Ammon's horn (tissue), 1 donor: ENCODE data around the gene AIFM1.
"Not testable (repeated sequence)": the region's sequence is repeated elsewhere in the genome, so short reads cannot be mapped to it uniquely, and the experiment has no call there.

Source experiments
- DNase-seq: peaks from one replicate; pipeline ENCODE4 v3.0.0-alpha.2; 2016; ENCODE audit warnings: low spot score

AIFM1 gene

DNA sequence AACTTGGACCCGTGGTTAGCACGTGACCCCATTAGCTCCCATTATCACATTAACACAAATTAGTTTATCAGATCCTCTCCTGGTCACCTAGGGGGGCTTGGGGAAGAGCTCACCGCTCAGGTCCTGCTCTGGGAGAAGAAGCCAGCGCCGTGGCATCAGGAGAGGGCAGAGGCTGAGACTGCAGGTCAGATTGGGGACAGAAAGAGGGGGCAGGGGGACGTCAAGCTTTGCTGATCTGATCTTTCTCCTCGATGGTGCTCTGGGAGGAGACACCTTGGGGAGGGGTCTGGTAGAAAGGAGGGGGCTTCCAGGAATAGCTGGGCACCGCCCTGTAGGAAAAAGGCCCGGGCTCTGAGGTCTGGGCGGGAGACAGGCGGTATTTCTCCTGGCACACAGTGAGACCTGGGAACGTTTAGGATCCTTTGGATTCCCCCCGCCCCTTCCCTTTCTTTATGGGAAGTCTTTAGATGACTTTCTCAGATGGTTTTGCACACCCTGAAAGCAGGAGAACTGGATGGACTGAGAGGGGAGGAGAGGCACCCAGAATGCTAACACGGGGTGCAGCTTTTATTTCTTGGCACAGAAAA lies 46.2 kb downstream of the AIFM1 start:
- no peak for DNase-seq

GRCh38 chrX:130118441-130119311 lies 47.0 kb downstream of the AIFM1 start:
- DNase-seq: no peak

- DNase-seq: no peak
Measured at GRCh38 chrX:130117166-130117565, 48.5 kb downstream of the AIFM1 start.

GRCh38 chrX:130115119-130115885 lies 50.3 kb downstream of the AIFM1 start:
- DNase-seq: not testable (repeated sequence)

DNA sequence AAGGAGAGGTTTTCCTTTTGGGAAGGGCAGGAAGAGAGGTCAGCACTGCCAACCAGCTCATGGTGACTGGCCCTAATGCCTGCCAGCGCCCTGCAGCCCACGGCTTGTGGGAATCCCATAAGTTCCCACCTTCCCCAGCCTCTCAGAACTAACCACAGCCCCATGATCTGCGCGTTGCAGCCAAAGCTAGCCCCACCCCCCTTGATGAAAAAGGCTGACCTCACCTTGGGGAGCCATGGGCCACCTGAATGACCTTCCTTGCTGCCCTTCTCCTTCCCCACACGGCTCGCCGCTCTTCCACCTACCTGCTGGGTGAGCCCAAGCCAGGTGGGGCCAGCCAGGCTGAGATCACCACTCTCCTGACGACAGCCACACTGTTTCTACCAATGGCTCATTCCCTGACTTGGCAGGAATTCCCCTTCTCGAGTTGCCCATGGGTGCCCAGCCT lies 51.5 kb downstream of the AIFM1 start:
- DNase-seq: no peak

DNA sequence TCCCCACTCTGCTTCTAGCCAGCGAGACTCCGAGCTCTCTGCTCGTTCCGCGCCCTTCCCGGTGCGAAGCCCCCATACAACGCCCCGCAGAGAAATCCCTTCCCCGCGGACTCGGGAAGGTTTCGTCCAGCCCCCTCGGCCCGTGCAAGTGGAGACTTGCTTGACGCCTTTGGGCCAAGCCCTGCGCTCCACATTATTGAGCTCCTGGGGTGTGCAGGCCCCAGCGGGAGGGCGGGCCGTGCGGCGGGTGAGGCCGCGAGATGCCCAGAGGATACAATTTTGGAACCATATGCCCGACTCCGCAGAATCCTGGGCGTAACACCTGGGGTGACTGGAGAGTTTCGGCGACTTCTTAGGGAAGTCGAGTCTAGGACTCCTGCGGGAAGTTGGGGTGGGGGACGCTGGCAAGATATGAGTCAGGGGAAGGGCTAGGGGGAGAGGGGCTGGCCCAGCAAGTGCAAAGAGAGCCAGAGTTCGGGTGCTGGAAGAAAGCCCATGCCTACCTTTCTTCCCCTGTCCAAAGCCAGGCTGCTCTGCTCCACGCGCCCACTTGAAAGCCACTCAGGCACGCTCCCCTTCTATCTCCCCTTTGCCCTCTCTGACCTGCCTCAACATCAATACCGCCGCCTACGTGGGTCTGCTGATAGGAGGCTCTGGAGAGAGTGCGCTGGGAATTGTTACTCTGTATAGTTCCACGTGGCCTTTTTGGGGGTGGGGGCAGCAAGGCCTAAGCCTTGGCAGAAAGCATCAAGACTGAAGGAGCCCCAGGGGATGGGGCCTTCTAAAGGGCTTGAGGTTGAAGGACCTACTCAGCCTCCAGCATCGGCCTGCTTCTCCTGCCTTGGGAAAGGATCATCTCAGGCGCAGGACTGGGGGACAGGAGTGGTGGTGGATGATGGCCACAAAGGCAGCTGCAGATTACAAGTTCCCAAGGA lies 54.2 kb downstream of the AIFM1 start:
- no peak for DNase-seq

DNA sequence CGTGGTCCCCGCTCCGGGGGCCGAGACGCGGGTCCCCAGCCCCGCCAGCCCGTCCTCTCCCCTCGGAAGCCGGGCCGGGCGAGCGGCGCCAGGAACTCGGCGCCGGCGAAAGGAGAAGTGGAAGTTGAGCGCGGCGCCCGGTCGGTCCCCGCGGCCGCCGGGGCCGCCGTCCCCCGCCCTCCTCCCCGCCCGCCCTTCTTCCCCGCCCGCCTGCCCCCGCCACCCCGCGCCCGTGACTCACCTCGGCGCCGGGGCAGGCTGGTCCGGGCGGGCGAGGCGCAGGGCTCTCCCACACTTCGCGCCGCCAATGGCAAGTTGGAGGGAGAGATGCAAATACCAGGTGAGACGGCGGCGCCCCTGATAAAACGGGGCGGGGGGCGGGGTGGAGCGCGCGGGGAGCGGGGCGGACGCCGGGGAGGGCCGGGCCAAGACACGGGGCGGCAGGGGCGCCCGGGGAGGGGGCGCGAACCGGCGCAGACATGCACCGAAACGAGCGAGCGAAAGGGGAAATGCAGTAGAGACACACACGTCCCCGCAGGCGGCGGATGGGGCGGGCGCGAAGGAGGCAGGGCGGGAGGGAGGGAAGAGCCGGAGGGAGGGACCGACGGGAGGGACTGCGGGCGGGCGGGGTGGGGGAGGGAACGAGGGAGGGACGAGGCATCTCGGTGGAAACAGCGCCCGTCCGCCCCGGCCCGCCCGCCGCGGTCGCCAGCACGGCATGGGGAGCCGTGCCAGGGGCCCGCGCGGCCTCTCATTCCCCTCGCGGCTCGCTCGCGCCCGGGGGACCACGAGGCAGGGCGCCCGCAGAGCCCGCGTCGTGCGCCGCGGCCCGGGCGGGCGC lies 55.0 kb downstream of the AIFM1 start, which contains the start of gene ELF4:
ELF4 (minus strand) TSS at position 119 of the 841 bp plus-strand sequence. CDS start 29,167 bp downstream, outside the sequence.
- peak; percentile 12 for DNase-seq

- no peak for DNase-seq
Measured at GRCh38 chrX:130109429-130110378, 55.9 kb downstream of the AIFM1 start.

GRCh38 chrX:130108647-130109428 lies 56.8 kb downstream of the AIFM1 start:
- no peak for DNase-seq

- no peak for DNase-seq
Measured at GRCh38 chrX:130106071-130106470, 59.6 kb downstream of the AIFM1 start.

GRCh38 chrX:130105244-130105643 lies 60.4 kb downstream of the AIFM1 start:
- no peak for DNase-seq

DNA sequence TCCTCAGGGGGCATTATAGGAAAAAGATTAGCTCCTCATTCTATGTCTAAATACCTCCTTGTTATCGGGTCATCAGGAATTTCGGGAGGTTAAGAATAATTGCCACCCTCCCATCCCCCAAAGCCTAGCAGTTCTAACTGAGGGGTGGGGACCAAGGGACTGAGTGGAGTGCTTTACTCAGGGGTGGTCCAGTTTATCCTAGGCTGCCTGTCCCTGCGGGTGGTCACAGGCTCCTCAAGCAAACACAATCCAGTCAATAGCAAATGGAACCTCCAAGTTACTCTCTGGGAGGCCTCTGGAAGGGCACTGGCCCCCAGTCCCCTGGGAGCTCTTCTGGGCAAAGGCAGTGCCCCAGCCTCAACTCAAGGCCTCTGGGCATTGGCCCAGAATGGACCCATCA lies 62.0 kb downstream of the AIFM1 start:
- no peak for DNase-seq

- no peak for DNase-seq
Measured at GRCh38 chrX:130100180-130100579, 65.5 kb downstream of the AIFM1 start.

GRCh38 chrX:130098210-130098552 lies 67.5 kb downstream of the AIFM1 start:
- DNase-seq: no peak

GRCh38 chrX:130097507-130098209 lies 68.0 kb downstream of the AIFM1 start:
- no peak for DNase-seq

- DNase-seq: no peak
Measured at GRCh38 chrX:130095249-130096030, 70.2 kb downstream of the AIFM1 start.

DNA sequence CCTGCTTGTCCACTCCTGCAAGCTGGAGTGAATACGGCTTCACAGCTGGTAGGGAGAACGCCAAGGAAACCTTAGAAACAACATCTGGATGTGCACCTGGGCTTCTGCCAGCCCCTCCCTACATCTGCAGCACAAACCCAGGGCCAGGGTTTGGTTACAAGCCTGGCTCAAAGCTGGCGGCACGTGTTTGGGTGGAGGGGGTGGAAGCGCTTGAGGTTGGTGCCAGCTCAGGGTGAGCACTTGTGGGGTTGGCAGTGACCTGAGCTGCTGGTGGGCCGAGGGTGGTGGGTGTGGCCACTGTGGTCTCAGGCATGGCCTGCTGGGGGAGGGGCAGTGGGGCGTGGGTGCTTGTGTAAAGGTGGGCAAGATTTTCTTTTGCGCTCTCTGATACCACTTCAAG lies 70.9 kb downstream of the AIFM1 start:
- DNase-seq: no peak
